Measurements from ENCODE around the gene SMAD3. TPM values are rescaled to one million over a fixed set of nuclear protein-coding genes. Genes with fewer than 3 reads are reported as not detected.

The SMAD3 gene
- 10 to 100 TPM; 19.7 to 52.4 TPM for total RNA-seq

- H3K36me3 ChIP-seq (replicated peaks in 1 of 2; ENCODE audit: insufficient read depth in 1 of 2, low read depth in 2 of 2), result no peaks in the 10 kb centered on the region
- intact Hi-C loops (cut with DNase I), result no loop called here
- ATAC-seq (peak; percentile 84), DNase-seq (peak; percentile 92 to 94 (median 94))
- H3K9me3 ChIP-seq, result no peaks in the 10 kb centered on the region
- no peaks in the 10 kb centered on the region for H3K27me3 ChIP-seq
- TF ChIP-seq CTCF (IDR thresholded peaks at IDR 0.05) (peak in 2 of 7 experiments; percentile 15 to 17), POLR2A (IDR thresholded peaks at IDR 0.05) (peak; percentile 88 to 92 (median 90))
- peak within 1 kb of the TSS; percentile 68 to 97 (median 96) for H3K27ac ChIP-seq
- peaks cover 73% of the 10 kb centered on the region for H3K4me1 ChIP-seq
- WGBS, 2 donors, result 0 to 2% methylated on average over 11 to 41 of the region's 63 CpGs
- peak within 1 kb of the TSS; percentile 38 to 70 for H3K4me3 ChIP-seq
Measured at GRCh38 chr15:67065531-67066005, at the start of gene SMAD3. Gene SMAD3, plus strand, starts transcription at chr15:67065602. Its CDS starts 553 bp downstream, at chr15:67066155.

GRCh38 chr15:67017311-67017710 lies 48.1 kb upstream of the SMAD3 start:
- DNase-seq, result no peak
- Histone ChIP-seq H3K9me3 (no peaks in the 10 kb centered on the region), H3K27me3 (no peaks in the 10 kb centered on the region), H3K4me3 (no peak overlapping the region), H3K27ac (no peak overlapping the region), H3K36me3 (replicated peaks in 1 of 2; ENCODE audit: insufficient read depth in 1 of 2, low read depth in 2 of 2) (no peaks in the 10 kb centered on the region), H3K4me1 (no peaks in the 10 kb centered on the region)
- TF ChIP-seq CTCF (IDR thresholded peaks at IDR 0.05) (no peak), POLR2A (IDR thresholded peaks at IDR 0.05) (no peak)
- WGBS, 2 donors, result 72 to 93% methylated on average over 4 of the region's 4 CpGs
- intact Hi-C loops (cut with DNase I), result no loop called here
- ATAC-seq, result no peak

GRCh38 chr15:67018026-67018425 lies 47.4 kb upstream of the SMAD3 start:
- Histone ChIP-seq H3K4me1 (peaks cover under 1% of the 10 kb centered on the region), H3K36me3 (replicated peaks in 1 of 2; ENCODE audit: insufficient read depth in 1 of 2, low read depth in 2 of 2) (no peaks in the 10 kb centered on the region), H3K27me3 (no peaks in the 10 kb centered on the region), H3K4me3 (no peak overlapping the region), H3K27ac (no peak overlapping the region), H3K9me3 (no peaks in the 10 kb centered on the region)
- TF ChIP-seq CTCF (IDR thresholded peaks at IDR 0.05) (no peak), POLR2A (IDR thresholded peaks at IDR 0.05) (no peak)
- ATAC-seq (no peak), DNase-seq (no peak)
- 89 to 94% methylated on average over 1 of the region's 1 CpG for WGBS, 2 donors
- intact Hi-C loops (cut with DNase I), result no loop called here

GRCh38 chr15:67018441-67018840 lies 47.0 kb upstream of the SMAD3 start:
- no peak for ATAC-seq
- no peaks in the 10 kb centered on the region for H3K36me3 ChIP-seq (replicated peaks in 1 of 2; ENCODE audit: insufficient read depth in 1 of 2, low read depth in 2 of 2)
- peaks cover 4% of the 10 kb centered on the region for H3K4me1 ChIP-seq
- H3K27ac ChIP-seq, result no peak overlapping the region
- DNase-seq, result no peak
- intact Hi-C loops (cut with DNase I), result no loop called here
- H3K9me3 ChIP-seq, result no peaks in the 10 kb centered on the region
- WGBS, 2 donors, result 84 to 86% methylated on average over 6 to 10 of the region's 10 CpGs
- TF ChIP-seq CTCF (IDR thresholded peaks at IDR 0.05) (no peak), POLR2A (IDR thresholded peaks at IDR 0.05) (no peak)
- H3K27me3 ChIP-seq, result no peaks in the 10 kb centered on the region
- no peak overlapping the region for H3K4me3 ChIP-seq

- no peaks in the 10 kb centered on the region for H3K36me3 ChIP-seq (replicated peaks in 1 of 2; ENCODE audit: insufficient read depth in 1 of 2, low read depth in 2 of 2)
- 78 to 87% methylated on average over 4 to 5 of the region's 5 CpGs for WGBS, 2 donors
- intact Hi-C loops (cut with DNase I), result no loop called here
- ATAC-seq, result no peak
- H3K4me1 ChIP-seq, result peaks cover 11% of the 10 kb centered on the region
- no peaks in the 10 kb centered on the region for H3K27me3 ChIP-seq
- no peak for DNase-seq
- no peaks in the 10 kb centered on the region for H3K9me3 ChIP-seq
- H3K27ac ChIP-seq, result no peak overlapping the region
- TF ChIP-seq CTCF (IDR thresholded peaks at IDR 0.05), result no peak
- TF ChIP-seq POLR2A (IDR thresholded peaks at IDR 0.05), result no peak
- no peak overlapping the region for H3K4me3 ChIP-seq
Measured at GRCh38 chr15:67019069-67019468, 46.3 kb upstream of the SMAD3 start.

Measured in body of pancreas (tissue), 4 donors.